Endothelial cell of umbilical vein (primary cell): ENCODE measurements around the gene NSD2. TPM values are rescaled to one million over a fixed set of nuclear protein-coding genes. Genes with fewer than 3 reads are reported as not detected.

Experiments
- BruUV-seq: library from RNA; stranded (reverse); fragments of 400-500 nt; replicated peaks from 2 replicates; lab custom pipeline; 2021; lab: Mats Ljungman, UMichigan
- CTCF ChIA-PET: fragments of 300-600, 350-600 bp; sonication (Branson Sonifier 250); formaldehyde crosslinking; loops from one replicate; lab custom pipeline; 2021; ENCODE audit warnings: antibody characterized with exemption, inconsistent platforms; lab: Charles Lee
- POLR2A ChIA-PET: fragments of 300-600, 350-600 bp; sonication (Branson Sonifier 250); formaldehyde crosslinking; loops from one replicate; lab custom pipeline; 2021; ENCODE audit warnings: antibody characterized with exemption, inconsistent platforms; lab: Charles Lee
- DNase-seq: peaks from one replicate; pipeline ENCODE4 v3.0.0-alpha.2; 2011; ENCODE audit warnings: low read depth, low spot score
- FAIRE-seq: peaks from 2 replicates; lab custom pipeline; 2011; peaks lifted over from hg19 to GRCh38; lab: Jason Lieb, UNC
- H2AFZ ChIP-seq: 2 replicates; pipeline ENCODE4 v1.6.0; 2012; ENCODE audit warnings: low read depth, low read length, control low read depth, inconsistent platforms
- H3K27ac ChIP-seq: 2 replicates; pipeline ENCODE4 v1.5.1; 2011; ENCODE audit warnings: low read depth, mild to moderate bottlenecking, control low read depth, low read length, moderate library complexity; ENCODE audit not compliant: insufficient read depth
- H3K27me3 ChIP-seq, 2 experiments: 2 replicates each; pipeline versions ENCODE4 v1.6.0 to v1.6.1; 2011; ENCODE audit warnings: low read length in 2 of 2, mixed read lengths in 1 of 2; ENCODE audit not compliant: control insufficient read depth in 2 of 2, insufficient read depth in 2 of 2
- H3K36me3 ChIP-seq, 2 experiments: 2 replicates in 1 of 2; 3 replicates in 1 of 2; pipeline ENCODE4 v1.5.1; 2011; ENCODE audit warnings: low read length in 2 of 2, mild to moderate bottlenecking in 1 of 2, moderate library complexity in 1 of 2; ENCODE audit not compliant: control insufficient read depth in 2 of 2, insufficient read depth in 2 of 2; ENCODE audit errors: extremely low read depth in 1 of 2
- H3K4me1 ChIP-seq: 3 replicates; pipeline ENCODE4 v1.5.1; 2011; ENCODE audit warnings: mild to moderate bottlenecking, low read length; ENCODE audit not compliant: control insufficient read depth, insufficient read depth; ENCODE audit errors: extremely low read depth
- H3K4me2 ChIP-seq: 2 replicates; pipeline ENCODE4 v1.6.1; 2011; ENCODE audit warnings: low read length, control low read depth, mixed read lengths; ENCODE audit not compliant: insufficient read depth
- H3K4me3 ChIP-seq, 3 experiments: fragments of 200-600 bp in 1 of 3; sonication (generic), shearing (Covaris generic) in 1 of 3; replicated peaks in 1 of 3; 2 replicates each; pipeline ENCODE4 v1.5.1; 2011 to 2016; ENCODE audit warnings: control low read depth in 3 of 3, low read length in 3 of 3, mild to moderate bottlenecking in 2 of 3, inconsistent platforms in 1 of 3, low read depth in 1 of 3, moderate library complexity in 1 of 3; ENCODE audit not compliant: insufficient read depth in 1 of 3
- H3K79me2 ChIP-seq: 2 replicates; pipeline ENCODE4 v1.6.0; 2012; ENCODE audit warnings: low read length, inconsistent platforms; ENCODE audit not compliant: control insufficient read depth, insufficient read depth
- H3K9ac ChIP-seq: replicated peaks from 2 replicates; pipeline ENCODE3; 2011; ENCODE audit warnings: low read length, control low read depth; ENCODE audit not compliant: insufficient read depth; ENCODE audit errors: extremely low read depth
- H3K9me1 ChIP-seq: replicated peaks from 3 replicates; pipeline ENCODE4 v1.6.0; 2011; ENCODE audit warnings: mild to moderate bottlenecking, low read length; ENCODE audit not compliant: control insufficient read depth, insufficient read depth; ENCODE audit errors: extremely low read depth
- H3K9me3 ChIP-seq: replicated peaks from 2 replicates; pipeline ENCODE4 v1.5.1; 2012; ENCODE audit warnings: low read length, inconsistent platforms; ENCODE audit not compliant: control insufficient read depth, insufficient read depth
- H4K20me1 ChIP-seq: replicated peaks from 2 replicates; pipeline ENCODE3; 2011; ENCODE audit warnings: mild to moderate bottlenecking, low read length; ENCODE audit not compliant: control insufficient read depth, insufficient read depth; ENCODE audit errors: extremely low read depth
- EZH2 ChIP-seq: IDR thresholded peaks from 2 replicates; pipeline ENCODE4 v1.6.1; 2012; ENCODE audit warnings: borderline replicate concordance, low read depth, mild to moderate bottlenecking, moderate library complexity, low read length, inconsistent platforms; ENCODE audit not compliant: severe bottlenecking
- FOS ChIP-seq: IDR thresholded peaks from 2 replicates; pipeline ENCODE4 v1.6.1; 2011; ENCODE audit warnings: mild to moderate bottlenecking, low read length, moderate library complexity, borderline replicate concordance; ENCODE audit not compliant: insufficient read depth
- GATA2 ChIP-seq: IDR thresholded peaks from 2 replicates; pipeline ENCODE4 v1.7.0; 2011; ENCODE audit warnings: low read depth, mild to moderate bottlenecking, moderate library complexity, mixed read lengths, low read length; ENCODE audit not compliant: insufficient read length, insufficient read depth
- JUN ChIP-seq: IDR thresholded peaks from 2 replicates; pipeline ENCODE4 v1.6.1; 2011; ENCODE audit warnings: borderline replicate concordance, low read depth; ENCODE audit not compliant: insufficient read length, insufficient read depth
- MAX ChIP-seq: IDR thresholded peaks from 2 replicates; pipeline ENCODE4 v1.6.1; 2011; ENCODE audit not compliant: insufficient read depth, insufficient read length
- MYC ChIP-seq: IDR thresholded peaks from one replicate; pipeline ENCODE4 v1.6.1; 2011; ENCODE audit warnings: mild to moderate bottlenecking, low read depth, low read length
- POLR2A ChIP-seq: IDR thresholded peaks from 2 replicates; pipeline ENCODE4 v1.6.1; 2012; ENCODE audit warnings: low read depth, mild to moderate bottlenecking, control low read depth, low read length
- POLR2AphosphoS5 ChIP-seq: IDR thresholded peaks from 2 replicates; pipeline ENCODE4 v1.6.1; 2012; ENCODE audit warnings: low read depth, mild to moderate bottlenecking, control low read depth, low read length, moderate library complexity; ENCODE audit not compliant: insufficient read depth
- dilution Hi-C: fragments of 300-500 bp; cut with MboI; formaldehyde crosslinking; loops from one replicate; pipeline ENCODE4 v1.15.0; 2019; ENCODE audit warnings: low sequenced_read_pairs; ENCODE audit not compliant: extremely low pct_ligation_motif_present
- intact Hi-C: fragments of 100-400 bp; cut with micrococcal nuclease; formaldehyde crosslinking; loops from one replicate; pipeline ENCODE4 v1.10.0; 2022
- polyA plus RNA-seq, 4 experiments: library from polyadenylated mRNA; depleted of rRNA in 3 of 4; stranded (reverse) in 3 of 4; unstranded in 1 of 4; fragments of >200 nt; gene quantifications; 2 replicates each; pipeline versions ENCODE4 v1.2.1 to v1.2.3, GENCODE V29; 2011 to 2012; ENCODE audit warnings: missing spikeins in 1 of 4
- total RNA-seq: library from RNA; stranded (reverse); gene quantifications from 2 replicates; pipeline ENCODE4 v1.2.3, GENCODE V29; 2021
- TF ChIP-seq, protein P1 (sequence below), 2 donors: IDR thresholded peaks; 1 replicate in 1 of 2; 2 replicates in 1 of 2; pipeline ENCODE4 v1.5.1; 2011; ENCODE audit warnings: low read length in 2 of 2, mild to moderate bottlenecking in 2 of 2, moderate library complexity in 2 of 2, control low read depth in 1 of 2, inconsistent platforms in 1 of 2, low read depth in 1 of 2; ENCODE audit not compliant: insufficient read depth in 1 of 2; ENCODE audit errors: extremely low read depth in 1 of 2

Gene NSD2
- total and polyA plus RNA-seq, 2 donors (not counting 3 experiments of a cell fraction or from before 2014, with no cell fraction given): 31.3 to 171 TPM

DNA sequence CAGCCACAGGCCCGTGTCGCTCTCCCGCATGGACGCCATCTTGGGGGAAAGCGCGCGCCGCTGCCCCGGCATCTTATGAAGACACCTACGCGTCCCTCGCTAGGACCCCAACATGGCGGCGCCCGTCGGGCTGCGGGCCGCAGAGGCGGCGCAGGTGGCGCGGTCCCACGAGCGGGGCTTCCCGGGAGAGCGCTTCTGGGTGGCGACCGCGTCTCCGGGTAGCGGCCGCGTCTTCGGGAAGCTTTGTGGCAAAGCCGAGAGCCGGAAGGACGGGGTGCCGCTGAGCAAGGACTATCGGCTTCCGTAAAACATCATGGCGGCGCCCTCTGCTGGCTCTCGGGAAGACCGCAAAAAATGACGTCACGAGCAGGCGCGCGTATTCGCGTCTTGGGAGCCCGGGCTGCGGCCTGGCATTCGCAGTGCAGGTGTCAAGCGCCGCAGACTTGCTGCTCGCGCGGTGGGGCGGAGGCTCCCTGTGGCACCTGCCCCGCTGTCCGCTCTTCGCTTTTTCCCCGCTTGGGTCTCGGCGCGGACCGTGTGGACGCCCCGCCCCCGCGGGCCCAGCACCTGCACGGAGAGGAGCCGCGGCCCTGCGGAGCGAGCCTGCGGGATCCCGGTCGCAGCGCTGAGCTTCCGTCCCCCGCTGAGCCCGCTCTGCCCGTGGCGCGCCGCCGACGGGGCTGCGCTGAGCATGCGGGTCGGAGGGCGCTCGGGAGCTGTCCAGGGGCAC is 137.9 kb downstream of the NSD2 start, which contains the start of gene NELFA:
Gene NELFA (minus strand): TSS at position 54 of the 730 bp plus-strand sequence. CDS start 15 bp downstream, at position 39.
- no peaks in the 10 kb centered on the region for H3K9me1 ChIP-seq
- intact Hi-C loops (loop anchor here (2.0 kb wide), 1 partner anchor 32 kb away; a partner anchor contains a TSS), dilution Hi-C loops (no loop called here)
- H3K36me3 ChIP-seq: peaks cover 0 to 3% of the 10 kb centered on the region in 2 experiments
- TF ChIP-seq EZH2: no peak
- peak; percentile 37 for TF ChIP-seq JUN
- TF ChIP-seq MYC: no peak
- peak; percentile 44 for TF ChIP-seq MAX
- TF ChIP-seq FOS: no peak
- TF ChIP-seq POLR2A: peak; percentile 82
- TF ChIP-seq GATA2: no peak
- TF ChIP-seq POLR2AphosphoS5: peak; percentile 40
- TF ChIP-seq, protein P1, sequence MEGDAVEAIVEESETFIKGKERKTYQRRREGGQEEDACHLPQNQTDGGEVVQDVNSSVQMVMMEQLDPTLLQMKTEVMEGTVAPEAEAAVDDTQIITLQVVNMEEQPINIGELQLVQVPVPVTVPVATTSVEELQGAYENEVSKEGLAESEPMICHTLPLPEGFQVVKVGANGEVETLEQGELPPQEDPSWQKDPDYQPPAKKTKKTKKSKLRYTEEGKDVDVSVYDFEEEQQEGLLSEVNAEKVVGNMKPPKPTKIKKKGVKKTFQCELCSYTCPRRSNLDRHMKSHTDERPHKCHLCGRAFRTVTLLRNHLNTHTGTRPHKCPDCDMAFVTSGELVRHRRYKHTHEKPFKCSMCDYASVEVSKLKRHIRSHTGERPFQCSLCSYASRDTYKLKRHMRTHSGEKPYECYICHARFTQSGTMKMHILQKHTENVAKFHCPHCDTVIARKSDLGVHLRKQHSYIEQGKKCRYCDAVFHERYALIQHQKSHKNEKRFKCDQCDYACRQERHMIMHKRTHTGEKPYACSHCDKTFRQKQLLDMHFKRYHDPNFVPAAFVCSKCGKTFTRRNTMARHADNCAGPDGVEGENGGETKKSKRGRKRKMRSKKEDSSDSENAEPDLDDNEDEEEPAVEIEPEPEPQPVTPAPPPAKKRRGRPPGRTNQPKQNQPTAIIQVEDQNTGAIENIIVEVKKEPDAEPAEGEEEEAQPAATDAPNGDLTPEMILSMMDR (IDR thresholded peaks at IDR 0.05; ENCODE audit: extremely low read depth in 1 of 2, insufficient read depth in 1 of 2, low read depth in 1 of 2, low read length in 2 of 2): peak; percentile 30 to 61
- FAIRE-seq (peak; percentile 80), DNase-seq (peak; percentile 92)
- H3K4me1 ChIP-seq: peaks cover 16% of the 10 kb centered on the region
- POLR2A ChIA-PET: no interaction called here
- peak within 1 kb of the TSS; percentile 88 for H3K27ac ChIP-seq
- CTCF ChIA-PET: interaction anchor here (1.0 to 1.8 kb wide), 4 partner anchors 9 to 211 kb away, joined by 3 to 7 read pairs (median 4); a partner anchor contains a TSS
- peak within 1 kb of the TSS; percentile 89 for H3K9ac ChIP-seq
- peaks cover 2% of the 10 kb centered on the region for H4K20me1 ChIP-seq
- peak within 1 kb of the TSS; percentile 69 to 96 (median 69) for H3K4me3 ChIP-seq
- TSS peak; percentile 16 for BruUV-seq
- peak within 1 kb of the TSS; percentile 89 for H3K4me2 ChIP-seq
- H3K9me3 ChIP-seq: no peaks in the 10 kb centered on the region
- peak within 1 kb of the TSS; percentile 64 for H2AFZ ChIP-seq
- no peaks in the 10 kb centered on the region for H3K27me3 ChIP-seq
- peaks cover 36% of the 10 kb centered on the region for H3K79me2 ChIP-seq
